ENCODE measurements around the gene PHF21B. TPM values are rescaled to one million over a fixed set of nuclear protein-coding genes. Genes with fewer than 3 reads are reported as not detected.
"Not testable (repeated sequence)": the region's sequence is repeated elsewhere in the genome, so short reads cannot be mapped to it uniquely, and the experiment has no call there.

Gene PHF21B
- polyA plus RNA-seq, 12 donors: 0.28 to 1.7 (median 0.48) TPM; not detected in 2

- DNase-seq: no peak
Observed at GRCh38 chr22:44920183-44920582, 89.6 kb downstream of the PHF21B start.

DNA sequence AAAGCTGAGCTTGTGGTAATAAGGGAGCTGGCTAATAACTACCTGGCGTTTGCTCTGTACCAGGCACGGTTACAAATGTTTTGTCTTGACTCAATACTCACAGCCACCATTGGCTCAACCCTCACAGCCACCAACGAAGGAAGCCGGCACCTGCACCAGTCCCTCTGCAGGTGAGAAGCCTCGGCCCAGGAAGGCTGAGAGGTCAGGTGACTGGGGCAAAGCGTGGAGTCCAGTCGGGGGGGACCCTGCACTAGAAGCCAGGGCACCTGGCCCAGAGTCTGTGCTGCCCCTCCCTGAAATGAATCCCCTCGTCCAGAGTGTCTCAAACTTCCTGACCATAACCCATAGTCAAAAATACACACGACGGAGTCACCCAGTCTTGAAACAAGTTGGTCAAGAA, 90.1 kb downstream of the PHF21B start:
- no peak for DNase-seq

DNA sequence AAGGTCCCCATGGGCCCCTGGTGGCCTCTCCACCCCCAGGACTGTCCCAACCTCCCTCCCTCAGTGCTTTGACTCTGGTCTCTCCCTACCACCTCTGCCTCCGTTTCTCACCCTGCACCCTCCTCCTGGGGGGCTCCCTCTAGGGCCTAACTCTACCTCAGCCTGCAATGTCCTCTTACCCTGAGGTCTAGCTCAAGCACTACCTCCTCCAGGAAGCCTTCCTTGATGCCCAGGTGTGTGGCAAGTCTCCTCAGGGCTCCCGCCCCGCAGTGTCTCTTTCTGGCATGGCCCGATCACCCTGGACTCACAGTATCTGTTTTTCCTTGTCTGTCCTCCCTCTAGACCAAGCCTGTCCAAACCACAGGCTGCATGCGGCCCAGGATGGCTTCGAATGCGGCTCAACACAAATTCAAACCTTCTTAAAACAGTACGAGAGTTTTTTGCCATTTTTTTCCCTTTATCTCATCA, 90.8 kb downstream of the PHF21B start:
- no peak for DNase-seq

- DNase-seq: no peak
Observed at GRCh38 chr22:44918166-44918924, 91.5 kb downstream of the PHF21B start.

- DNase-seq: no peak
Observed at GRCh38 chr22:44917372-44918165, 92.2 kb downstream of the PHF21B start.

DNA sequence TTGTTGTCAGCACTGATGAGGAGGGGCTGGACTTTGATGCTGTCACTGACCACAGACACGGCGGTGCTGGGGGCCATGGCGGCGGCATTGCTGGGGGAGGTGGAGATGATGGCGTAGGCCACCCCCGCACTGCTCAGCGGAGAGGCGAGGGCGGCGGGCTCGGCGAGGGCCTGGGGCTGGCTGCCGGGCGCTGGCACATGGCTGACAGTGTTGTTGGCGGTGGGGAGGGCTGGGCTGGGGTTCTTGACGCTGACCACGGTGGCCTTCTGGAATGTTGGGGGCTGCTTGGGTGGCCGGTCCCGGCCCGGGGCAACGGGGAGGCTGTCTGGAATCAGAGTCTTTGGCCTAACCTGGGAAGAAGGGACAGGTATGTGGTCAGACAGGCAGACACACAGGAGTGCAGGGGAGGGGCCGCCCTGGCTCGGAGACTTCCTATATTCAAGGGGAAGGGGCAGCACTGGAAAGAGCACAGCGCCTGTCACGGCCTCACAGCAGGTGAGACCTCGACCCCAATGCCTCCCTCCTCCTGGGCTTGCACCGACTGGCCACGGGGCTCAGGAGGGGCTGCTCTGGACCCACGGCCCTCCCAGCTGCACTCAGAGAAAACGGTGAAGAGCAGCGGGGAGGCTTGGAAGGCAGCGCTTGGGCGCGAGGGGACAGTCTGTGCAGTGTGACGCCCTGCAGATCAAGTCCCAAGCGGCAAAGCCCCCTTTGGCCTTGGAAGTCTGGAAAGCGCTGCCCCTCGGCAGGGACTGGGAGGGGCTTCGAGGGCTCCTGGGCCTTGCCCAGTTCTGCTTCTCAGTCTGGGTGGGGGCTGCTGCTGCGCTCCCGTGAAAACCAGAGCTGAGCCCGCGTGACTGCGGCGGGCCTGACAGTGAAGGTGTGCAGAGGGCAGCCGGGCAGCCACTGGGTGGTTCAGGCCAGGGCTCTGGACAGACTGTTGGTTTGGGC, 93.2 kb downstream of the PHF21B start:
- DNase-seq: no peak

DNA sequence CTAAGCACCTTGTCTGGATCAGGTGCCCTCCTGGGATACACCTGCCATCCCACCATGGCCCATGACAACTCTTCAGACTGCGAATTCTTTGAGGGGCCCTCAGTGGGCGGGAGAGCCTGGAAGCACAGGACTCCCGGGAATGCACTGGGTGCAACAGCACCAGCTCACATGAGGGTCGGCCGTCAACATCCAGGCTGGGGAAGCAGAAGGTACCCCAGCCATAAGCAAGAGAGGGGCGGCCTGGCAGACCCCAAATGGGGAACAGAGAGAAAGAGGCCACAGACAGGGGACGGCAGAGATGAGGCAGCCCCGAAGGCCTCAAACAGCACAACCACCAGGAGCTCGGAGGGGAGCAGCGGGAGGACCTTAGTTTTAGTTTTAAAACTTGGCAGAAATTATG, 94.4 kb downstream of the PHF21B start:
- no peak for DNase-seq

DNA sequence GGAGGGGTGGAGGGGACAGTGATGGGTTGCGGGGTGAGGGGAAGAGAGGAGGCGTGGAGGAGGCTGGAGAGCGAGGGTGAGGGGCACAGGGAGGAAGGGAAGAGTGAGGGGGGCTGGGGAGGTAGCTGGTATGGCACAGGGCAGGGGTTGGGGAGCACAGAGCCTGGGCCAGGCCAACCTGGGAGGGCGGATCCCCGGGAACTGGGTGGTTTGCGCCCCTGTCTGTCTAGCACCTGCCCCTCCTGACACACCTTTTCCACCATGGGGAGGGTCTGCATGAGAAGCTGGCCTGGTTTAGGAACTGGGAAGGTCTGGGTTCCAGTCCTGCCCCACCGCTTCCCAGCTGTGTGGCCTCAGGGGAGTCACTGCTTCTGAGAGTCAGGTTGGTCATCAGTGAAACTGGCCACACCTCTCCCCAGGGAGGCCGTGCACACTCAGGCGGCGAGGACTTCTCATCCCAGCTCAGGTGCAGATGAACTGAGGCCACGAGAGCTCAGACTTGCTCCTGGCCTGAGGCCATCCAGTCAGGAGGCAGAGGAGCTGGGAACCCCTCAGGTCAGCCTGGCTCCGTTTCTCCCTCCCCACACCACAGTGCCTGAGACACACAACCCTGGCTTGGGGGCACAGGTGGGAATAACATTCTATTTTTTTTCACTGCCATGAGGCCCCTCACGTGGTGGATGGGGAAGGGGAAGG, 95.6 kb downstream of the PHF21B start:
- no peak for DNase-seq

GRCh38 chr22:44913198-44913983, 96.4 kb downstream of the PHF21B start:
- DNase-seq: no peak

DNA sequence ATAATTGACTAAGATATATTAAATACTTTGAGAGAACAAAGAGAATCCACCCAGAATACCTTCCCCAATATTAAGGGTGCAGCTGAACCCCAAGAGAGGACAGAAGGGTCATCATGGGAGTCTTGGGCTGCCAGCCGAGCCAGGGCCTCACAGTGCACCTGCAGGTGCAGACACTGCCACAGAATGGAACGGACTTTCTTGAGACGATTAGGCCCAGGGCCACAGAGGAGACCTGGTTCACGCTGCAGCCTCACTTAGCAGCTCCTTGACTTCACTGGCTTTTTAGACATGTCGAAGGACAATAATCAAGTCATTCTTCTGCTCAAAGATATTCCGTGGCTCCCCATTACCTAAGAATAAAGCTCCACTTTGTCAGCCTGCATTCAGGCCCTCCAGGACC, 100.6 kb downstream of the PHF21B start:
- no peak for DNase-seq

DNA sequence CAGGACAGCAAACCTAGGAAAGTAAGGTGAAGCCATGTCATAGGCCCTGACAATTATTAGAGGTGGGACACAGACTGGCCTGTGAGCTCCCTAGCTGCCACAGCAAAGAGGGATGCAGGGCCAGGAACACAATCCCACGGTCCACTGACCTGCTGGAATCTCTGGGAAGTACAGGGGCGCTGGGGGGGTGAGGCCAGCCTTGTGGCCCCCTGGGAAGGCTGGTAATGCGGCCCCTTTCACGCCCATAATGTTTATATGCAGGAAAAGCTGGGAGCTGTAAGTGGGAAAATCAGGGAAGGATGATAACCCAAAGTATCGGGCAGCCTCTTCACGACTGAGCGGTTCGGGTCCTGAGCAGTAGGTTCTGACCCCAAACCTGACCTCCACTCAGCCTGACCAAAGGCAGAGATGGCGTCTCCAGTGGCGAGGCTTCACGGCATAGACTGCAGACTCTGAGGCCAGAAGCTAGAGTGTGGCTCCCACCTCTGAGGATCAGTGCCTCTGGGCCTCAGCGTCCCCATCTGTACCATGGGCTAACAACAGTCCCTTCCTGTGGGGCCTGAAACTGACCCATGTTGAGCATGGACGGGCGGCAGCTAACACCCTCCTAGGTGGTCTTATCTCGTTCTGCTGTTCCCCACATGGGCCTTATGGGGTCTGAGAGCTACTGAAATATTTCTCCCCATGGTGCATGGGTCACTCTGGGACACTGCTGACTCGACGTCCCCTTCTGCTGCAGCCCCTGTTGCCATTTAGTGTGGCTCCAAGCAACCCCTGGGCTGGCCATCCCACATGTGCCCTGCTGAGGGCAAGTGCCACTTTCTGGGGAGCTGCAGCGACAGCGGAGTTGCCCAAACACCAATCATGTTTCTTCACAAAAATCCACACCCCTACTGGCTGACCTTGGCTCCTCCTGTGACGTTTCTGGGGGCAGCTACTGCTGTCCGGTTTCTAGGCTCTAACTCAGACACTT, 101.8 kb downstream of the PHF21B start:
- DNase-seq: no peak

DNA sequence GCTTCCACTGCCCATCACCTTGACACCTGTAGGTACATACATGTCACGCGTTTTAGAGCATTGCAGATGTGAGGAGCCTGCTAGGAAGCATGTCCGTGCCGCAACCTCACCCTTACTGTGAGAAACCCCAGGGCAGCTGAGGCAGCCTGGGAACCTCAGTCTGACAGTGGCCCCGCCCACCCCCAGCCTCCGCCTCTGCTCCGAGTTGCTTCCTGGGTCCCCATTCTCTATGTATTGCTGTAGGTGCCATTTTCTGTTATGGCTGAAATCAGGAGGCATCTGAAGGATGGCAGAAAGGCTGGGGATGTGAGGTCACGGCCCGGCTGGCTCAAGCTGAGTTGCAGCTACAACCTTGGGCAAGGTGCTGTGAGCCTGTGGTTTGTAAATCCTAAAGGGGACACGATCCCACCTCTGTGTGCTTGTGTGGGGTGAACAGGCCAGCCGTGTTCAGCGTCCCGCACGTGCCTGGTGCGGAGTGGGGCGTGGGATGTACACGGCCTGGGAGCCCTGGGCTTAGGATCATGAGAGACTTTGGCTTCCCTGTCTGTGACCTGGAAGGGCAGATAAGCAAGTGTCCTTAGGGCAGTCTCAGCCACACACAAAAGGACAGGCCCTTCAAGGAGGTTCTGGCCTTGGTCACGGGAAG, 102.7 kb downstream of the PHF21B start:
- DNase-seq: no peak

DNA sequence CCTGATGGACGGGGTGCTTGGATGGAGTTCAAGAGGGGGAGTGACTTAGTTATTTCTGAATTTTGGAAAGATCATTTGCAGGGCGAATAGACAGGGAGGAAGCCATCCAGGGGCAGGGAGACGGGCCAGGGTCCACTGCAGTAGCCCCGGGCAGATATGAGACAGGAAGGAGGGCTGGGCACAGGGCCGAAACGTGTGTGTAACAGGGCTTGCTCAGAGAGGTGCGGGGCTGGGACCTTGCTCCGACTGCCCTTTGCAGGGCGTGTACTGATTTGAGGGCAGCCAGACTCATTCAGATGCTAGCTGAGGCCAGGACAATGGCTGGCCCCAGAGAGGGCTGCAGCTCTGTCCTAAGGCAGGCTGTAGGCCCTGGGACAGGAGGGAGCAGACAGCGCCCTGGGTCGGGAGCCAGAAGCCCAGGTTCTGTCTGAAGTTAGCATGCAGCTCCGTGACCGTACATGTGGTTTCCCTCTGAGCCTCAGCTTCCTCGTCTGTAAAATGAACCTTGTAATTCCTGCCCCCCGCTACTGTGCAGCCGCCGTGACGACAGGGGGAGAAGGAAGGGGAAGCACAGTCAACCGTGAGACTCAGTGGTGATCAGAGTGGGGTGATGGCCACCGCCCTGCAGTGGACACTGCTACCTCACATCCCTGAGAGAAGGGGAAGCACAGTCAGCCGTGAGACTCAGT, 103.4 kb downstream of the PHF21B start:
- DNase-seq: no peak

GRCh38 chr22:44904492-44905152, 105.2 kb downstream of the PHF21B start:
- DNase-seq: not testable (repeated sequence)

DNA sequence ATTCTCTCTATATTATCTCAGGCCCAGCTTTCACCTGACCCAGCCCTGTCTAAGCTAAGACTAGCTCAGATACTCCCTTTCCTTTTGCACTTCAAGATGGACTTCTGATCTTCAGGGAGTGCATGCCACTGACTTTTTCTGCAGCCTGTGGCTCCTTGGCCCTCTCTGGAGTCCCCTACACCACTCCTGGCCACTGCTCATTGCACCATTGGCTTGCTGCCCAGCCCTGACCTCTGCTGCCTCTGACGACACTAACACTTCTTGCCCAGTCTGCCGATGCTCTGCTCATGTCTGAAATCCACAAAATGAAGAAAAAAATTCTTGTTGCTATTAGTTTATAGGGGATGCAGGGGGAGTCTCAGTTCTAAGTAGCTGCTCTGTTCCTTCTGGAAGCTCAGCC, 106.6 kb downstream of the PHF21B start:
- DNase-seq: not testable (repeated sequence)

DNA sequence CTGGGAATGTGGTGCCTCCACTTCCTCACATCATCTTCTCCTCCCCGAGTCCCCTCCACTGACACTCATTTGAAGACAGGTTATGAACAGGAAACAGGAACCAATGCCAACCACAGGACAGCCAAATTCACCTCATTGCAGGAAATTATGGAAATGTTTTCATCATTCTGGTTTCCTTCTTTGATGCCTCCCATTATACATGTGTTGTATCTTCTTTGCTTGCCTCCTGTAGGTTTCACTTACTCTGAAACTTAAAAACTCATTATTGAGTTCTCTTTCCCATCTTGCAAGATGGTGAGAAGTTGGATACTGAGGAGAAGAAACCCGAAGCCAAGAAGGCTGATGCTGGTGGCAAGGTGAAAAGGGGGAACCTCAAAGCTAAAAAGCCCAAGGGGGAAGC, 108.5 kb downstream of the PHF21B start:
- no peak for DNase-seq

GRCh38 chr22:44898236-44898635, 111.6 kb downstream of the PHF21B start:
- DNase-seq: no peak

All from muscle of arm (tissue), 12 donors.